HG03196 (cell line): Measurements from ENCODE around the gene ECE2.
"Not testable (repeated sequence)": the region's sequence is repeated elsewhere in the genome, so short reads cannot be mapped to it uniquely, and the experiment has no call there.

ENCODE experiments used
- ATAC-seq: cut with Tn5 transposase; IDR thresholded peaks from one replicate; pipeline ENCODE4 v1.9.1; 2021; ENCODE audit not compliant: unreplicated experiment

Gene ECE2

DNA sequence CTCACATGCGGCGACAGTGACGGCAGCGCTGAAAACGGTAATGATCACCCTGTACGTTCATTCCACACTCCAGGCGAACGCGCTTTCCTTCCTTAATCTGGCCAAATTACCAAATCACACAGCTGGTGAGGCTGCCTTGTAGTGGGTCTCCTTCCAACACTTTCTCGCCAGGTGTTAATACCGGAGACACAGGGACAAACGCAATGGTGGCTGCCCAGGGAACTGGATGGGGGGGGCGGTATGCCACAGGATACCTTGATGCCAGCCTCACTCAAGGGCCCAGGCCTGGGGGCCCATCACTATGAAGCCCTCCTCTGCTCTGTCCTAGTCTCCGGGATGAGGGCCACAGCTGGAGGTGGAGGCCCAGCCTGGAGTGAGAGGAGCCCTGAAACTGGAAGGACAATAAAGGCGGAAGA is 13.1 kb upstream of the ECE2 start:
- ATAC-seq: no peak

DNA sequence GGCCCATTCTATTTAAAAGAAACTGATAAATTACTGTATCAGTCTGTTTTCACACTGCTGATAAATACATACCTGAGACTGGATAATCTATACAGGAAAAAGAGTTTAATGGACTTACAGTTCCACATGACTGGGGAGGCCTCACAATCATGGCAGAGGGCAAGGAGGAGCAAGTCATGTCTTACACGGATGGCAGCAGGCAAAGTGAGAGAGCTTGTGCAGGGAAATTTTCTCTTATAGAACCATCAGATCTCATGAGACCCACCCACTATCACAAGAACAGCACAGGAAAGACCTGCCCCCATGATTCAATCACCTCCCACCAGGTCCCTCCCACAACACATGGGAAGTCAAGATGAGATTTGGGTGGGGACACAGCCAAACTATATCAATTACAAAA is 8.6 kb upstream of the ECE2 start:
- ATAC-seq: not testable (repeated sequence)

DNA sequence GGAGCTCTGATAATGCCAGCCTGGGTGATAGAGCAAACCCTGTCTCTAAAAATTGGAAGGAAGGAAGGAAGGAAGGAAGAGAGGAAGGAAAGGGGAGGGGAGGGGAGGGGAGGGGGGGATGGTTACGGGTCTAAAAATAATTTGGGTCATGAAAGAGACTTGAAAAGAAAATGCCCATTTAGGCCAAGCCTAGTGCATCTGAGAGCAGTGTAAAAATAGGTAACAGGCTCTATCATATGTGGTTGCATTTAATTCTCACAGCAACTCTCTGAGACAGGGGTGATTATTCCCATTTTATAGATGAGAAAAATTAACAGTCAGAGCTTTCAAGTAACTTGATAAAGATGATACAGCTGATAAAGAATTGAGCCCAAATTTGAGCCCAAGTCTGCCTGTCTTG is 3.6 kb upstream of the ECE2 start:
- no peak for ATAC-seq

DNA sequence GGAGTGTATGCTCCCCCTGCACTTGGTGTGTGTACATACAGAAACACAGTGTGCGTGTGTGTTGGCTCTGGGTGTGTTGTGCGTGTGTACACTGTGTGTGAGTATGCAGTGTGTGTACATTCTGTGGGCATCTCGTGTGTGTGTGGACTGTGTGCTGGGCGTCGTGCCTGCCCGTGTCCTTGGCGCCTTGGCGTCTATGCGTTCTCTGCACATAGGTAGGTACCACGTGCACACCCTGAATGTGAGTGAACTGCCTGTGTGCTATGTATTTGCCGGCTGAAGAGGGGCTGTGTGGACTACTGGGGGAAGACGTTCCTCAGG is 481 bp upstream of the ECE2 start:
- ATAC-seq: no peak

DNA sequence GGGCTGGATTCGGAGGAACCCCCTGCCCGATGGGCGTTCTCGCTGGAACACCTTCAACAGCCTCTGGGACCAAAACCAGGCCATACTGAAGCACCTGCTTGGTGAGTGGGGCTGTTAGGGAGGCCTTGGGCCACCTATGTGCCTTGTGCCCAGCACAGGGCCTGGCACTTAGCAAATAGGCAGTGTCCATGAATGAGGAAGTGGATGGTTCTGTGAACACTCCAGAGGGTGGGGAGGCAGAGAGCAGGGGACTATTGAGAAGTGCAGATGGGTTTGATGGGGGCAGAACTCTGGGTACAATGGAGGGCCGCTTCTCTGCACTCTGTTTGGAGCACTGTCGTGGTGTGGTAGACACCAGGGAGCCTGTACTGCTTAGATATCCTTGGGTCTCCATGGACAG is 1.5 kb downstream of the ECE2 start:
- no peak for ATAC-seq

DNA sequence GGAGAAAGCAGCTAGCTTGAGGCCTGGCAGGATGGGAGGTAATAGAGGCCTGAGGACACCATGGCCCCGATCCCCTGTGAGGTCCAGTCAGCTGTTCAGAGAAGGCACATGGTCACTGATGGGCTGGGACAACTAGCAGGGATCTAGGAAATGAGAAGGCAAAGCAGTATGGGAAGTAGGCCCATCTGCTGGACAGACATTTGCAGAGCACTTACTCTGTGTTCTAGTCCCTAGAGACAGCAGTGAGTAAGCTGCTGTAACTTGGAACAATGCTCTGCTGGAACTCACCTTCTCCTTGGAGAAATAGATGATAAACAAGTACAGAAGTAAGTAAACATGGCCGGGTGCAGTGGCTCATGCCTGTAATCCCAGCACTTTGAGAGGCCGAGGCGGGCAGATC is 7.1 kb downstream of the ECE2 start:
- ATAC-seq: no peak

DNA sequence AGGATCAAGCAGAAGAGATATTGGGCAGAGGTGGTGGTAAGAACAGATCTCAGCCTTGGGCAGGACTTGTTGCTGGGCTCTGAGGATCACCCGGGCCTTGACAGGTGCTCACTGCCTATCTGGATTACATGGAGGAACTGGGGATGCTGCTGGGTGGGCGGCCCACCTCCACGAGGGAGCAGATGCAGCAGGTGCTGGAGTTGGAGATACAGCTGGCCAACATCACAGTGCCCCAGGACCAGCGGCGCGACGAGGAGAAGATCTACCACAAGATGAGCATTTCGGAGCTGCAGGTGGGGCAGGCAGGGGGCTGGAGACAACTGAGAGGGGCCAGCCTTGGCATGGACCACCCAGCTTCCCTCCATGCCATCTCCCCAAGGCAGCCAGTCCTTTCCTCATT is 7.9 kb downstream of the ECE2 start:
- ATAC-seq: no peak

DNA sequence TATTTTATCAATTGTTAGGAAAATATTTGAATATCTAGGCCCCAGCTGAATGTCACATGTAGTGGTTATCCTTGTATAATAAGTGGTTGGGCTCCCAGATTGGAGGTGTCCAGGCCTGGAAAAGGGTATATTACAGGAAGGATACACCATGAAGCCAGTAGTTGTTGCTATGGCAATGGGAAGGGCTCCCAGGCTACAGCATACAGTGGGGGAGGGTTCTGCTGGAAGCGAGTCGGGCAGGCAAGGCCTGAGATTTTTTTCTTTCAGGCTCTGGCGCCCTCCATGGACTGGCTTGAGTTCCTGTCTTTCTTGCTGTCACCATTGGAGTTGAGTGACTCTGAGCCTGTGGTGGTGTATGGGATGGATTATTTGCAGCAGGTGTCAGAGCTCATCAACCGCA is 8.9 kb downstream of the ECE2 start:
- no peak for ATAC-seq

DNA sequence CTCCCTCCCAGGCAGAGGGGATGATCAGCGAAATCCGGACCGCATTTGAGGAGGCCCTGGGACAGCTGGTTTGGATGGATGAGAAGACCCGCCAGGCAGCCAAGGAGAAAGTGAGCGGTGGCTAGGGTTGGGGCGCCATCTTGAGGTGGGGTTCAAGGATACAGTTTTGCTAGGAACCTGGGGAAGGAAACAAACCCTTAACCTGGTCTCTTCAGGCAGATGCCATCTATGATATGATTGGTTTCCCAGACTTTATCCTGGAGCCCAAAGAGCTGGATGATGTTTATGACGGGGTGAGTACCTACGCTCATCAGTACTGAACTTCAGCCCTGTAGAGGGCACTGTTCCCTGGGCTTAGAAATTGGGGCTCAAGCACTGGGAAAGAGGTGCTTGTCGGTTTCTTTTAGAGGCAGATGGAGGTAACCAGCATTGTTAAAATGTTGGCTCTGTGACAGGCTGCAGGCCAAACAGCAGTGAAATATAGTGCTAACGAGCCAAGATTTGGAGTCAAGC is 13.7 kb downstream of the ECE2 start:
- no peak for ATAC-seq

DNA sequence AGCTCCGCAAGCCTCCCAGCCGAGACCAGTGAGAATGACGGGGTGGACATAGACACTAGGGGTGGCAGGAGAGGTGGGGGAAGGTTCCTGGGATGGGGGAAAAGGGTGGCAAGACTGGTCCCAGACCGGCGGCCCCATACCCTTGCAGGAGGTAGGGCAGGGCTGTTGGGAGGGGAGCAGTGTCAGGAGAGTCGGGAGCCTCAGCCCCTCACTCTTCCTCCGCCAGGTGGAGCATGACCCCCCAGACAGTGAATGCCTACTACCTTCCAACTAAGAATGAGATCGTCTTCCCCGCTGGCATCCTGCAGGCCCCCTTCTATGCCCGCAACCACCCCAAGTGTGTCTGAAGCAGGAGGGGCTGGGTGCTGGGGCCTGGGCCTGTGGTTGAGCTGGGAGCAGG is 14.5 kb downstream of the ECE2 start:
- ATAC-seq: no peak

DNA sequence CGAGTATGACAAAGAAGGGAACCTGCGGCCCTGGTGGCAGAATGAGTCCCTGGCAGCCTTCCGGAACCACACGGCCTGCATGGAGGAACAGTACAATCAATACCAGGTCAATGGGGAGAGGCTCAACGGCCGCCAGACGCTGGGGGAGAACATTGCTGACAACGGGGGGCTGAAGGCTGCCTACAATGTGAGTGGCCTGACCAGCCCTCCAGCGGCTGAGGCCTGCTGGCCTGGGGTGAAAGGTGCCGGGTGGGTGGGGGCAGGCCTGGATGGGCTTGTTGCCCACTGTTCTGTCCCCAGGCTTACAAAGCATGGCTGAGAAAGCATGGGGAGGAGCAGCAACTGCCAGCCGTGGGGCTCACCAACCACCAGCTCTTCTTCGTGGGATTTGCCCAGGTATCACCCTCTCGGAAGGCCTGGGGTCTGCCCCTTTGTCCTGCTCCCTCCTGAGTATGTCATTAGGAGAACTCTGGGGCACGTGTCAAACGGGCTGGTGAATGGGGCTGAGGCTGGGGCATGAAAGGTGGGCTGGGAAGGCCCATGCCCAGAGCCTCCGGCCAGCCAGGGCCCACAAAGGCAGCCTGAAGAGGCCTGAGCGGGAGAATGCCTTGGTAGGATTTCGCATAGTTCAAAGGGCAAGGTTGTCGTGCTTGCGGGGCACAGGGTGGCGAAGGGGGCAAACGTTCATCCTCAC is 15.4 kb downstream of the ECE2 start:
- no peak for ATAC-seq

DNA sequence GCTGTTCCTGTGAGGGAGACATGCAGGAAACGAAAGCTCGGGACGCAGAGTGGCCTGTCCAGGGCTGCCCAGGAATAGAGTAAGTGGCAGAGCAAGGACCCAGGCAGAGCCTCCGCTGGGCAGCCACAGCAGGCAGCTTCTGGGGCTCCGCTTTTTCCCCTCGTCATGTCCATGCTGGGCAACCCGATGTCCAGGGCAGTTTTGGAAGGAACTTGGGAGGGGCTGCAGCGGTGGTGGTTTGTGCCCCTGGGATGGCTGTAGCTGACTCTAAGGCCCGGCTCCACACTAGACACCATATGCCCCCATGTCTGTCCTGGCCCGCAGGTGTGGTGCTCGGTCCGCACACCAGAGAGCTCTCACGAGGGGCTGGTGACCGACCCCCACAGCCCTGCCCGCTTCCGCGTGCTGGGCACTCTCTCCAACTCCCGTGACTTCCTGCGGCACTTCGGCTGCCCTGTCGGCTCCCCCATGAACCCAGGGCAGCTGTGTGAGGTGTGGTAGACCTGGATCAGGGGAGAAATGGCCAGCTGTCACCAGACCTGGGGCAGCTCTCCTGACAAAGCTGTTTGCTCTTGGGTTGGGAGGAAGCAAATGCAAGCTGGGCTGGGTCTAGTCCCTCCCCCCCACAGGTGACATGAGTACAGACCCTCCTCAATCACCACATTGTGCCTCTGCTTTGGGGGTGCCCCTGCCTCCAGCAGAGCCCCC is 16.1 kb downstream of the ECE2 start:
- ATAC-seq: no peak

DNA sequence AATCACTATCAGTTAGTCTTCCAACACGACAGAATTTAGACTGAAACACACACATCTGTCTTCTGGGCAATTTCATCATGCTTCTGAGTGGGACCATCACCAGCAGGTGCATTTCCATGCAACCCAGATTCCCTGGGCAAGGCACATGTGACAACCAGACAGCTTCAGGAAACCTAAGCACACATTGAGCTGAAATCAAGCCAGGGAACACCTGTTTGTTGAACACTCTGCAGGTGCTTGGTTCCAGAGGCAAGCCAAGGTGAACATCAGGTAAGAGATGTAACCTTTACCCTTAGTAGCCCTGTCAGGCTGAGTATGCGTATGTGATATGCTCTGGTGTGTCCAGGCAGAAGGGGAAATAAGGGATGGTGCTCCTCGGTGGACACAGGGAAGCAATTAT is 19.9 kb downstream of the ECE2 start:
- no peak for ATAC-seq

DNA sequence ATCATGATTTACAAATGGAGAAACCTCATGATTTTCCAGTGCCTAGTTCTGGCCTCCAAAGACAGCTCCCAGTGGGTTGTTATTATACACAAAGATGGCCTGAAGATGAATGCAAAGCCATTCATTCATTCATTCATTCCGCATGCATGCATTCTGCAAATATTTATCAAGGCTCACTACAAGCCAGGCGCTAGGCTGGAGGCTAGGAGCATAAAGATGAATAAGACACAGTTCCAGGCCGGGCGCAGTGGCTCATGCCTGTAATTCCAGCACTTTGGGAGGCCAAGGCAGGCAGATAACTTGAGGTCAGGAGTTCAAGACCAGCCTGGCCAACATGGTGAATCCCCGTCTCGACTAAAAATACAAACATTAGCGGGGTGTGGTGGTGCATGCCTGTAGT is 20.8 kb downstream of the ECE2 start:
- ATAC-seq: no peak

DNA sequence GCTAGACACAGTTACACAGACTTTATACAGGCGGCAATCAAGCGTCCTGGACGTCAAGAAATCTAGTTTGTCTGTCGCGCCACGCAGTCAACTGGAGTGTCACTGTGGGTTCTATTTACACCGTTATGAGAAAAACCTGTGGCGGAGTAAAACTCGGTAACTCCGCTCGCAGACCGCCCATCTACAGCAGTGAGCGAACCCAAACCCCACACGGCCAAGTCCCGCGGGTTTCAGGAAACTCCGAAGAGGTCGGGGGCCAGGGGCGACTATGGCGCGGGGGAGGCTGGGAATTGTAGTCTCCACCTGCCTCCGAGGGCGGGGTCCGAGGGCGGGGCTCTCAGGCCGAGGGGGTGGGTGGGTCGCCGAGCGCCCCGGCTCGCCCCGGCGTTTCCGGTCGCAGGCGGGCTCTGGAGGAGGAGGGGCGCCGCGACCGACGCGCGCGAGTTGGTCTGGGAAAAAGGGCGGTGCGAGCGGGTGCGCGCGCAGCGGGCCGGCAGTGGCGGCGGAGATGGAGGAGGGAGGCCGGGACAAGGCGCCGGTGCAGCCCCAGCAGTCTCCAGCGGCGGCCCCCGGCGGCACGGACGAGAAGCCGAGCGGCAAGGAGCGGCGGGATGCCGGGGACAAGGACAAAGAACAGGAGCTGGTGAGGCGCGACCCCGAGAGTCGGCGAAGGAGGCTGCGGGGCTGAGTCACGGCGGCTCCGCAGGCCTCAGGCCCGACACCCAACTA is 23.1 kb downstream of the ECE2 start, which contains the start of gene PSMD2:
PSMD2 (plus strand) TSS at position 483 of the 729 bp plus-strand sequence; CDS start at position 509, 26 bp downstream.
- peak; percentile 89 for ATAC-seq

DNA sequence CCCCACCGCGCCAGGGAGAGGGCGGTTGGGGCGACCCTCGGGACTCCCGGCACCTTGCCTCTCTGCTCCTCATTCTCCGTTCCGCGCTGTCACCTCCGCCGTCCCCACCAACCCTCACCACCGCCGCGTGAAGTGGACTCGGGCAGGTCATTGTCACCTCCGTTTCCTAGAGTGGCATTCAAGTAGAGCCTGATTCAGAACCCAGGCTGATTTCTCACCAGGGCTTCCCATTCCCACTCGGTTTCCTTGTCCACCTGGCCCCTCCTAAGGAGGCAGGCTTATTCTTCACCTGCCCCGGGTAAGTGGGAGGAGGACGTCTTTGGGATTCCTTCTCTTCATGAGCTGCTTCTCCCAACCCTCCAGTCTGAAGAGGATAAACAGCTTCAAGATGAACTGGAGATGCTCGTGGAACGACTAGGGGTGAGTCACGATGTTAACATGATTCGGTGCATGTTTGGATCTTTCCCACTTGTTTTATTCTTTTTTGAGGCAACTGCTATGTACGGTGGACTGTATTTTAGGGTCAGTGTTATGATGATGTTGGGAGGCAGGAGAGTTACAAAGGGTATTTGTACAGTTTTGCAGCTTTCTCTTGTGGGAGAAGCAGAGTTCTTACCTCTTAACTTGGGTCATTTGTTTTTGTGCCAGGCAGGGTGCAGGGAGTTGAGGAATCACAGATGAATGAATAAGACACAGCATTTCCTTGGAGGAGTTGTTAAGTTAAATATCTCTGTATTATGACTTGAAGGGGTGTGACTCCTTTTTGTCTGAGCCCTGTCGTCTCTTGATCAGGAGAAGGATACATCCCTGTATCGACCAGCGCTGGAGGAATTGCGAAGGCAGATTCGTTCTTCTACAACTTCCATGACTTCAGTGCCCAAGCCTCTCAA is 23.9 kb downstream of the ECE2 start:
- no peak for ATAC-seq

DNA sequence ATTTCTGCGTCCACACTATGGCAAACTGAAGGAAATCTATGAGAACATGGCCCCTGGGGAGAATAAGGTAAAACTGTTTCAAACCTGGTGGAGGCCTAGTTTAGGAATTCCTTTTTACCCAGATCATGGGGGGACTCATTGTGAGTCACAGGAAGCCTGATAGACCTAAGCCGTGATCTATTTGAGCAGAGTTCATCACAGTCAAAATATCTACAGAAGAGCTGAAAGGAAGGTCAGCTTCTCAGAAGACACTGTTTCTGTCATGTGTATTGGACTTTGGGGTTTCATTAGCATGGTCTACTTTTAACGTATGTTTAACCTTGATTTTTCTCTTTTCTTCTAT is 24.5 kb downstream of the ECE2 start:
- no peak for ATAC-seq

DNA sequence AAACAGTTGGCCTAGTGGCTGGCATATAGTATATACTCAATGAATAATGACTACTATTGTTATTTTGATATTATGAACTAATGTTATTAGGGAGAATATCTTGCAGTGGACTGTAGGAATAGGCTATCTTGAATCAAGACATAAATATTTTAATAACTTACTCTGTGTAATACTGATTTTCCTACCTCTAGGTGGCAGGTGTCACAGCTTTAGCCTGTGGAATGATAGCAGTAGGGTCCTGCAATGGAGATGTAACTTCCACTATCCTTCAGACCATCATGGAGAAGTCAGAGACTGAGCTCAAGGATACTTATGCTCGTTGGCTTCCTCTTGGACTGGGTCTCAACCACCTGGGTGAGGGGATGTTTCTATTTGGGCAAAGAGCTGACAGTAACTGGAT is 29.8 kb downstream of the ECE2 start:
- no peak for ATAC-seq

DNA sequence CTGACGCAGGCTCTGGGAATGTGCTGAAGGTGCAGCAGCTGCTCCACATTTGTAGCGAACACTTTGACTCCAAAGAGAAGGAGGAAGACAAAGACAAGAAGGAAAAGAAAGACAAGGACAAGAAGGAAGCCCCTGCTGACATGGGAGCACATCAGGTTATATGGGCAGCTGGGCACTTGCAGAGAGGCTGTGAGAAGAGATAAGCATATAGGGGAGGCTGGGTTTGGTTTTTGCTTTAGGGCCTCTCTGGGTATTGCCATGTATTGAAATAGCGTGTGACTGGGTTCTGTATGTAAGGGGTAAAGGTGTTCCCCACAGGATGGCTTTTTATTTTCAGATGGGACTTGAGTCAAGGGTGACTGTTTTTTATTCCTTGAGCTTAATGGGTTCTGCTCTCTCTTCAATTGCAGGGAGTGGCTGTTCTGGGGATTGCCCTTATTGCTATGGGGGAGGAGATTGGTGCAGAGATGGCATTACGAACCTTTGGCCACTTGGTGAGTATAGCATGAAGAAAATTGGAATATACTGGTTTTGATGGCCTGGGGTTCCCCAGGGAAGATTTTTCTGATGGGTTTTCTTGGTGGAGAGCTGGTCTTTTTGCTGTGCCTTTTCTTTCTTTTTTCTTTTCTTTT is 30.6 kb downstream of the ECE2 start:
- ATAC-seq: no peak

DNA sequence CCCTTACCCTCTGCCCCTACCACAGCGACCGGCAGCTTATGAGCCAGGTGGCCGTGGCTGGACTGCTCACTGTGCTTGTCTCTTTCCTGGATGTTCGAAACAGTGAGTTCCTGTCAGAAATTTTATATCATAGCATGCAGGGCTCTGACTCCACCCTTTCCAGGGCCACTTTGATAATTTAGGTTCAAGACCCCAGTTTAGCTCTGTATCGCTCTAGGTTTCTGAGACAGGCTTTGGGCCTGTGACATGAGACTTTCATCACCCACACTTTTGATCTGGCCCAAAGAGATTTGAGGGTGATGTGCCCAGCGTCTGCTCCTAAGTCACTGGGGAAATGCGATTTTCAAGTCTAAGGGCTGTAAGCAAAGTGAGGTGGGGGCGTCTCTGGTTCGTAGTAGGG is 32.1 kb downstream of the ECE2 start:
- no peak for ATAC-seq

DNA sequence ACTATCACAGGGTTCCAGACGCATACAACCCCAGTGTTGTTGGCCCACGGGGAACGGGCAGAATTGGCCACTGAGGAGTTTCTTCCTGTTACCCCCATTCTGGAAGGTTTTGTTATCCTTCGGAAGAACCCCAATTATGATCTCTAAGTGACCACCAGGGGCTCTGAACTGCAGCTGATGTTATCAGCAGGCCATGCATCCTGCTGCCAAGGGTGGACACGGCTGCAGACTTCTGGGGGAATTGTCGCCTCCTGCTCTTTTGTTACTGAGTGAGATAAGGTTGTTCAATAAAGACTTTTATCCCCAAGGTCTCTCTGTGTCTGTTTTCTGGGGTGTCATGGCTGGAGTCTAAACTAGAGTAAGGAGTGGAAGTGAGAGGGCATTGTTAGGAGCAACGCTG is 32.9 kb downstream of the ECE2 start:
- no peak for ATAC-seq
